ENCODE data around the gene INVS.
"Not testable (repeated sequence)": the region's sequence is repeated elsewhere in the genome, so short reads cannot be mapped to it uniquely, and the experiment has no call there.

The INVS gene

DNA sequence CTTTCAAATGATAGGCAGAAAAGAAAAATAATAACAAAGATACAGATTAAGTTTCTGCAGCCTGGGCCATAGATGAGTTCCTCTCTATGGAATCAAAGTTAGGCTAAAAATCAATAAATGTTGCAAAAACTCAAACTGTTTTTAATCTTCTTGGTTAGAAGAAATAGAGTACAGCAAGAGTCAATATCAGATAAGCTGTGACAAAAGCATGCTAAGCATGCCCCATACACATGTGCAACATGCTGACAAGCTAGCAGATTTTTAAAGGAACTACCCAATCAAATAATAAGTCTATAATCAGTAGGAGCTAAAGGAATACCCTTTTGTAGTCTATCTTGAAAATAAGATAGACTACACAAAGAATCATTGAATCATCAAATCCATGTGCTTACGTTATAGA, 7.0 kb upstream of the INVS start:
- TF ChIP-seq TOX (CRISPR knock-in tag; IDR thresholded peaks at IDR 0.05; ENCODE audit: borderline replicate concordance) (no peak), SNAI2 (CRISPR knock-in tag; IDR thresholded peaks at IDR 0.05) (no peak), ISL1 (CRISPR knock-in tag; IDR thresholded peaks at IDR 0.05) (no peak), ZNF8 (CRISPR knock-in tag; IDR thresholded peaks at IDR 0.05) (no peak), ARNTL (CRISPR knock-in tag; IDR thresholded peaks at IDR 0.05; ENCODE audit: borderline replicate concordance, low read depth) (no peak), ZNF565 (CRISPR knock-in tag; conservative IDR thresholded peaks at IDR 0.05; ENCODE audit: low read depth) (no peak)
- TF ChIP-seq, protein P1, sequence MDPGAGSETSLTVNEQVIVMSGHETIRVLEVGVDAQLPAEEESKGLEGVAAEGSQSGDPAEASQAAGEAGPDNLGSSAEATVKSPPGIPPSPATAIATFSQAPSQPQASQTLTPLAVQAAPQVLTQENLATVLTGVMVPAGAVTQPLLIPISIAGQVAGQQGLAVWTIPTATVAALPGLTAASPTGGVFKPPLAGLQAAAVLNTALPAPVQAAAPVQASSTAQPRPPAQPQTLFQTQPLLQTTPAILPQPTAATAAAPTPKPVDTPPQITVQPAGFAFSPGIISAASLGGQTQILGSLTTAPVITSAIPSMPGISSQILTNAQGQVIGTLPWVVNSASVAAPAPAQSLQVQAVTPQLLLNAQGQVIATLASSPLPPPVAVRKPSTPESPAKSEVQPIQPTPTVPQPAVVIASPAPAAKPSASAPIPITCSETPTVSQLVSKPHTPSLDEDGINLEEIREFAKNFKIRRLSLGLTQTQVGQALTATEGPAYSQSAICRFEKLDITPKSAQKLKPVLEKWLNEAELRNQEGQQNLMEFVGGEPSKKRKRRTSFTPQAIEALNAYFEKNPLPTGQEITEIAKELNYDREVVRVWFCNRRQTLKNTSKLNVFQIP (CRISPR knock-in tag; IDR thresholded peaks at IDR 0.05; ENCODE audit: borderline replicate concordance, low read depth): no peak
- ATAC-seq: no peak

DNA sequence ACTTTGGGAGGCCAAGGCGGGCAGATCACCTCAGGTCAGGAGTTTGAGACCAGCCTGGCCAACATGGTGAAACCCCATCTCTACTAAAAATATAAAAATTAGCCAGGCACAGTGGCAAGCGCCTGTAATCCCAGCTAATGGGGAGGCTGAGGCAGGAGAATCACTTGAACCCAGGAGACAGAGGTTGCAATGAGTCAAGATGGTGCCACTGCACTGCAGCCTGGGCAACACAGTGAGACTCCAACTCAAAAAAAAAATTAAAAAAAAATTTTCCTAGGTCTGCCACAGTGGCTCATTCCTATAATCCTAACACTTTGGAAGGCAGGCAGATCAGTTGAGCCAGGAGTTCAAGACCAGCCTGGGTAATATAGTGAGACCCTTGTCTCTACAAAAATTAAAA, 4.6 kb upstream of the INVS start:
- ATAC-seq: not testable (repeated sequence)

DNA sequence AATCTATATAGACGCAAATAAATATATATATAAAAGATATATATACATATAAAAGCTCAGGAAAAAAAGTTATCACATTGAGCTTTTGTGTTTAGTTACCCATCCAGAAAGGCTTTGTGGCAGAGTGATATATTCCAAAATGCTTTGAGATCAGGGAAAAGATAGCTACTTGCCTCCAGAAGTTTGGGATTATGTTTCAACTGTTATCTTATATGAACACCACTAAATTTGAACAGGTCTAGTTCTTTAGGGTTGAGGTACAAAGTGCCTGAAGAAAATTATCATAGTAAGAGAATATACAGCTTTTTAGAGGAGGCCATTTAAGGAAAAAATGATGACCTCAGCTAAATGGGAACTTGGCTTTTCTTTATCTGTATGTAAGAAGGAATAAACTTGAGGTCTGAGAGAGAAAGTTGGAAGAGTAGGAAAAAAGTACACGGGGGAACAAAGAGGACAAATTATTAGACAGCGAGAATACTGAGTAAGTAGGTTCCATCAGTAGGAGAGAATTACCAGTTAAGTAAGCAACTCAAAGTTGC, 2.6 kb upstream of the INVS start:
- no peak for TF ChIP-seq OSR1 (CRISPR knock-in tag; IDR thresholded peaks at IDR 0.05)
- TF ChIP-seq PPARA (CRISPR knock-in tag; IDR thresholded peaks at IDR 0.05; ENCODE audit: borderline replicate concordance): no peak
- no peak for TF ChIP-seq ZFP3 (CRISPR knock-in tag; IDR thresholded peaks at IDR 0.05)
- TF ChIP-seq, protein P1 (CRISPR knock-in tag; IDR thresholded peaks at IDR 0.05; ENCODE audit: borderline replicate concordance, low read depth): no peak
- no peak for TF ChIP-seq ISL1 (CRISPR knock-in tag; IDR thresholded peaks at IDR 0.05)
- TF ChIP-seq CSDC2 (CRISPR knock-in tag; IDR thresholded peaks at IDR 0.05): no peak
- TF ChIP-seq ARNTL (CRISPR knock-in tag; IDR thresholded peaks at IDR 0.05; ENCODE audit: borderline replicate concordance, low read depth): no peak
- no peak for TF ChIP-seq ZNF70 (CRISPR knock-in tag; IDR thresholded peaks at IDR 0.05)
- no peak for TF ChIP-seq ZNF8 (CRISPR knock-in tag; IDR thresholded peaks at IDR 0.05)
- no peak for TF ChIP-seq GLIS3 (CRISPR knock-in tag; IDR thresholded peaks at IDR 0.05)
- no peak for ATAC-seq

DNA sequence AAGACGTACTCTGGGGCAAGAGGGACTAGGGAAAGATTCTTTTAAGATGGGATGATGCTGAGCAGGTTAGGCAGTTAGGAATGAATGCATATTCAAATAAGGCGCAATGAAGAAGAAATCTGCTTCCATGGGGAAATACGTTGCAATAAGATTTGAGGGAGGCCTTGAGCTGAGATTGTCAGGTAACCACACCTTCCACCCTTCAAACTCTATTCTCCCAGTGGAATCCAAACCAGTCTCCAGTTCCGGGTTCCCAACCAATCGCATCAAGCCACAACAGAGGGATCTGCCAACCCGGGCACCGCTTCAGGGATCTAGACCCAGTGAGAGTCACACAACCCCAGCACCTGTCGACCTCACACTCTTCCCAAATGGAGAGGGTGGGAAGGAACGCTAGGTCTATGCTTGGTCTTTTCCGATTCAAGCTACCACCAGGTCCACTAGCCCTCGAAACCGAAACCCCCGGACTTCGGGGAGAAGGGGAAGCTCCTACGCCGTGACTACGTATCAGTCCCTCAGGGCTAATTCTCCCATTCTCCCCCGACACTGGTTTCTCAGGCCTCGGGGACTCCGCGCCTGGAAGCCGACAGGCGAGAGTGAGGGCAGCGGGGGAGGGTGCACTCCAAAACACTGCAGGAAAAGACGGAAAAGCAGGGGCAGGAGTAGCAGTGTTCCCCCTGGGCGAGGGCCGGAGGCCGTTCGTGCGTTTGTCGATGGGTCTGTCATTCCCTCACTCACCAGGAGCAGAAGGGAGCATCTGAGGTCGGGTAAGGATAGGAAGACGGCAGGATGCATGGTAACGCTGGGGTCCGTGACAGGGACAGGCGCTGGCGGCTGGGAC, 777 bp upstream of the INVS start:
- no peak for TF ChIP-seq TCF4 (CRISPR knock-in tag; IDR thresholded peaks at IDR 0.05; ENCODE audit: borderline replicate concordance)
- ATAC-seq: peak; percentile 58

DNA sequence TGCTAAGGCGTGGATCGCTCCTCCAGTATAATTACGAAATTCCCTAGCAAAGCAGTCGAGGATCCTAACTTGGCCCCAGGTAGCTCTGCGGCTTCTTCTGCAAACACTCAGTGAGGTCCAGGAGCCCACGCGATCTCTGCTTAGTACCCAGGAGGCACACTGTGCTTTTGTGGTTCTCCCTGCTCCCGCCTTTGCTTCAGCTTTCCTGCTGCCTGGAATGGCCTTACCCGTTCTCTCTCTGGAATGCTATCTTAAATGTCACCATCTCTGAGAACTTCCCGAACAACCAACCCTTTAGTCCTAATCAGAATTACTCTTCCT, 639 bp downstream of the INVS start:
- TF ChIP-seq ISL1 (CRISPR knock-in tag; IDR thresholded peaks at IDR 0.05): no peak
- TF ChIP-seq, protein P2, sequence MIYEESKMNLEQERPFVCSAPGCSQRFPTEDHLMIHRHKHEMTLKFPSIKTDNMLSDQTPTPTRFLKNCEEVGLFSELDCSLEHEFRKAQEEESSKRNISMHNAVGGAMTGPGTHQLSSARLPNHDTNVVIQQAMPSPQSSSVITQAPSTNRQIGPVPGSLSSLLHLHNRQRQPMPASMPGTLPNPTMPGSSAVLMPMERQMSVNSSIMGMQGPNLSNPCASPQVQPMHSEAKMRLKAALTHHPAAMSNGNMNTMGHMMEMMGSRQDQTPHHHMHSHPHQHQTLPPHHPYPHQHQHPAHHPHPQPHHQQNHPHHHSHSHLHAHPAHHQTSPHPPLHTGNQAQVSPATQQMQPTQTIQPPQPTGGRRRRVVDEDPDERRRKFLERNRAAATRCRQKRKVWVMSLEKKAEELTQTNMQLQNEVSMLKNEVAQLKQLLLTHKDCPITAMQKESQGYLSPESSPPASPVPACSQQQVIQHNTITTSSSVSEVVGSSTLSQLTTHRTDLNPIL (CRISPR knock-in tag; IDR thresholded peaks at IDR 0.05; ENCODE audit: low read depth): no peak
- no peak for TF ChIP-seq GLIS3 (CRISPR knock-in tag; IDR thresholded peaks at IDR 0.05)
- TF ChIP-seq ARNTL (CRISPR knock-in tag; IDR thresholded peaks at IDR 0.05; ENCODE audit: borderline replicate concordance, low read depth): no peak
- no peak for TF ChIP-seq ZNF565 (CRISPR knock-in tag; conservative IDR thresholded peaks at IDR 0.05; ENCODE audit: low read depth)
- no peak for TF ChIP-seq CSDC2 (CRISPR knock-in tag; IDR thresholded peaks at IDR 0.05)
- no peak for TF ChIP-seq BACH2 (CRISPR knock-in tag; IDR thresholded peaks at IDR 0.05; ENCODE audit: borderline replicate concordance)
- TF ChIP-seq ZFP3 (CRISPR knock-in tag; IDR thresholded peaks at IDR 0.05): no peak
- no peak for TF ChIP-seq ESRRG (CRISPR knock-in tag; IDR thresholded peaks at IDR 0.05)
- TF ChIP-seq PPARA (CRISPR knock-in tag; IDR thresholded peaks at IDR 0.05; ENCODE audit: borderline replicate concordance): no peak
- TF ChIP-seq, protein P3, sequence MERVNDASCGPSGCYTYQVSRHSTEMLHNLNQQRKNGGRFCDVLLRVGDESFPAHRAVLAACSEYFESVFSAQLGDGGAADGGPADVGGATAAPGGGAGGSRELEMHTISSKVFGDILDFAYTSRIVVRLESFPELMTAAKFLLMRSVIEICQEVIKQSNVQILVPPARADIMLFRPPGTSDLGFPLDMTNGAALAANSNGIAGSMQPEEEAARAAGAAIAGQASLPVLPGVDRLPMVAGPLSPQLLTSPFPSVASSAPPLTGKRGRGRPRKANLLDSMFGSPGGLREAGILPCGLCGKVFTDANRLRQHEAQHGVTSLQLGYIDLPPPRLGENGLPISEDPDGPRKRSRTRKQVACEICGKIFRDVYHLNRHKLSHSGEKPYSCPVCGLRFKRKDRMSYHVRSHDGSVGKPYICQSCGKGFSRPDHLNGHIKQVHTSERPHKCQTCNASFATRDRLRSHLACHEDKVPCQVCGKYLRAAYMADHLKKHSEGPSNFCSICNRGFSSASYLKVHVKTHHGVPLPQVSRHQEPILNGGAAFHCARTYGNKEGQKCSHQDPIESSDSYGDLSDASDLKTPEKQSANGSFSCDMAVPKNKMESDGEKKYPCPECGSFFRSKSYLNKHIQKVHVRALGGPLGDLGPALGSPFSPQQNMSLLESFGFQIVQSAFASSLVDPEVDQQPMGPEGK (CRISPR knock-in tag; IDR thresholded peaks at IDR 0.05; ENCODE audit: borderline replicate concordance): no peak
- TF ChIP-seq ZNF70 (CRISPR knock-in tag; IDR thresholded peaks at IDR 0.05): no peak
- no peak for TF ChIP-seq ZFP30 (CRISPR knock-in tag; IDR thresholded peaks at IDR 0.05)
- TF ChIP-seq, protein P4, sequence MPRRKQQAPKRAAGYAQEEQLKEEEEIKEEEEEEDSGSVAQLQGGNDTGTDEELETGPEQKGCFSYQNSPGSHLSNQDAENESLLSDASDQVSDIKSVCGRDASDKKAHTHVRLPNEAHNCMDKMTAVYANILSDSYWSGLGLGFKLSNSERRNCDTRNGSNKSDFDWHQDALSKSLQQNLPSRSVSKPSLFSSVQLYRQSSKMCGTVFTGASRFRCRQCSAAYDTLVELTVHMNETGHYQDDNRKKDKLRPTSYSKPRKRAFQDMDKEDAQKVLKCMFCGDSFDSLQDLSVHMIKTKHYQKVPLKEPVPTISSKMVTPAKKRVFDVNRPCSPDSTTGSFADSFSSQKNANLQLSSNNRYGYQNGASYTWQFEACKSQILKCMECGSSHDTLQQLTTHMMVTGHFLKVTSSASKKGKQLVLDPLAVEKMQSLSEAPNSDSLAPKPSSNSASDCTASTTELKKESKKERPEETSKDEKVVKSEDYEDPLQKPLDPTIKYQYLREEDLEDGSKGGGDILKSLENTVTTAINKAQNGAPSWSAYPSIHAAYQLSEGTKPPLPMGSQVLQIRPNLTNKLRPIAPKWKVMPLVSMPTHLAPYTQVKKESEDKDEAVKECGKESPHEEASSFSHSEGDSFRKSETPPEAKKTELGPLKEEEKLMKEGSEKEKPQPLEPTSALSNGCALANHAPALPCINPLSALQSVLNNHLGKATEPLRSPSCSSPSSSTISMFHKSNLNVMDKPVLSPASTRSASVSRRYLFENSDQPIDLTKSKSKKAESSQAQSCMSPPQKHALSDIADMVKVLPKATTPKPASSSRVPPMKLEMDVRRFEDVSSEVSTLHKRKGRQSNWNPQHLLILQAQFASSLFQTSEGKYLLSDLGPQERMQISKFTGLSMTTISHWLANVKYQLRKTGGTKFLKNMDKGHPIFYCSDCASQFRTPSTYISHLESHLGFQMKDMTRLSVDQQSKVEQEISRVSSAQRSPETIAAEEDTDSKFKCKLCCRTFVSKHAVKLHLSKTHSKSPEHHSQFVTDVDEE (CRISPR knock-in tag; IDR thresholded peaks at IDR 0.05): no peak
- TF ChIP-seq ZC3H10 (CRISPR knock-in tag; IDR thresholded peaks at IDR 0.05): no peak
- ATAC-seq: peak; percentile 33

Measured in SK-N-SH treated with all-trans-retinoic acid at 6 μM for 48 hours (cell line).